ENCODE data around the gene LENEP. TPM values are rescaled to one million over a fixed set of nuclear protein-coding genes. Genes with fewer than 3 reads are reported as not detected.

The LENEP gene
- polyA plus RNA-seq, 2 of the 4 experiments (the other 2 are of a cell fraction): not detected

GRCh38 chr1:155023627-155024026 lies 30.2 kb downstream of the LENEP start (continued):
- no peak for TF ChIP-seq REST (IDR thresholded peaks at IDR 0.05)
- TF ChIP-seq EHF (CRISPR knock-in tag; IDR thresholded peaks at IDR 0.05): no peak
- no peak for TF ChIP-seq HOXA7 (CRISPR knock-in tag; IDR thresholded peaks at IDR 0.05)
- TF ChIP-seq KDM5A (IDR thresholded peaks at IDR 0.05): no peak
- no peak for TF ChIP-seq HMGXB4 (CRISPR knock-in tag; IDR thresholded peaks at IDR 0.05; ENCODE audit: borderline replicate concordance)
- TF ChIP-seq MAZ (IDR thresholded peaks at IDR 0.05; ENCODE audit: borderline replicate concordance, low read depth, low read length): no peak
- no peak for TF ChIP-seq HOXB5 (CRISPR knock-in tag; IDR thresholded peaks at IDR 0.05)
- TF ChIP-seq TP53 (CRISPR knock-in tag; IDR thresholded peaks at IDR 0.05): no peak
- TF ChIP-seq SMC3 (IDR thresholded peaks at IDR 0.05): no peak

GRCh38 chr1:155024315-155024714 lies 30.9 kb downstream of the LENEP start:
- CTCF ChIA-PET: interaction anchor here (0.9 to 1.0 kb wide), 2 partner anchors 120 to 359 kb away, joined by 3 to 4 read pairs; no protein-coding TSS in a partner anchor
- FAIRE-seq: no peak
- no peak for ATAC-seq
- peak overlapping the region; percentile 75 to 83 for H3K27ac ChIP-seq
- peak overlapping the region; percentile 64 for H3K4me2 ChIP-seq
- no peak overlapping the region for H3K4me3 ChIP-seq
- 98% methylated on average over 7 of the region's 9 CpGs for WGBS (ENCODE audit: missing lambda C conversion rate)
- no peak for DNase-seq (ENCODE audit: low read depth in 1 of 2, low spot score in 1 of 2)
- no peaks in the 10 kb centered on the region for H3K9me3 ChIP-seq
- peaks cover 66% of the 10 kb centered on the region for H3K4me1 ChIP-seq
- POLR2A ChIA-PET: no interaction called here
- no peak for TF ChIP-seq GATA3 (IDR thresholded peaks at IDR 0.05; ENCODE audit: borderline replicate concordance)
- TF ChIP-seq PBX3 (IDR thresholded peaks at IDR 0.05): no peak
- TF ChIP-seq RARB (CRISPR knock-in tag; IDR thresholded peaks at IDR 0.05): no peak
- TF ChIP-seq FOSL2 (IDR thresholded peaks at IDR 0.05): no peak
- no peak for TF ChIP-seq FOSL2 (CRISPR knock-in tag; IDR thresholded peaks at IDR 0.05)
- TF ChIP-seq HDAC2 (IDR thresholded peaks at IDR 0.05): no peak
- no peak for TF ChIP-seq HOXB13 (CRISPR knock-in tag; IDR thresholded peaks at IDR 0.05; ENCODE audit: low read depth)
- TF ChIP-seq ZC3H11A (IDR thresholded peaks at IDR 0.05): no peak
- no peak for TF ChIP-seq KDM5A (IDR thresholded peaks at IDR 0.05)
- TF ChIP-seq ZFP36 (IDR thresholded peaks at IDR 0.05; ENCODE audit: borderline replicate concordance, partially characterized antibody): no peak
- no peak for TF ChIP-seq CBX8 (IDR thresholded peaks at IDR 0.05)
- TF ChIP-seq SMC3 (IDR thresholded peaks at IDR 0.05): no peak
- TF ChIP-seq FOSB (CRISPR knock-in tag; IDR thresholded peaks at IDR 0.05): no peak
- TF ChIP-seq SREBF2 (IDR thresholded peaks at IDR 0.05): no peak
- TF ChIP-seq RNF2 (IDR thresholded peaks at IDR 0.05; ENCODE audit: borderline replicate concordance, low read depth): no peak

All from A549 (cell line).